ENCODE measurements around the gene TEX29.

The TEX29 gene

GRCh38 chr13:111323549-111323948, 3.1 kb downstream of the TEX29 start:
- no peak for DNase-seq

GRCh38 chr13:111323950-111324651, 3.7 kb downstream of the TEX29 start:
- no peak for DNase-seq

- DNase-seq: no peak
These were observed 4.3 kb downstream of the TEX29 start for GRCh38 chr13:111324736-111325135.

GRCh38 chr13:111325146-111325890, 4.9 kb downstream of the TEX29 start:
- DNase-seq: no peak

- no peak for DNase-seq
These were observed 5.6 kb downstream of the TEX29 start for GRCh38 chr13:111325941-111326620.

- DNase-seq: no peak
These were observed 6.2 kb downstream of the TEX29 start for GRCh38 chr13:111326621-111326965.

GRCh38 chr13:111326981-111327642, 6.7 kb downstream of the TEX29 start:
- DNase-seq: no peak

GRCh38 chr13:111327730-111328573, 7.5 kb downstream of the TEX29 start:
- DNase-seq: no peak

- no peak for DNase-seq
These were observed 8.3 kb downstream of the TEX29 start for GRCh38 chr13:111328574-111329410.

GRCh38 chr13:111329641-111330040, 9.2 kb downstream of the TEX29 start:
- no peak for DNase-seq

GRCh38 chr13:111330066-111330610, 9.7 kb downstream of the TEX29 start:
- DNase-seq: no peak

GRCh38 chr13:111335298-111335697, 14.9 kb downstream of the TEX29 start:
- no peak for DNase-seq

- no peak for DNase-seq
These were observed 16.2 kb downstream of the TEX29 start for GRCh38 chr13:111336666-111337065.

GRCh38 chr13:111337206-111337605, 16.8 kb downstream of the TEX29 start:
- DNase-seq: no peak

- DNase-seq: no peak
These were observed 17.3 kb downstream of the TEX29 start for GRCh38 chr13:111337741-111338140.

GRCh38 chr13:111338841-111339240, 18.4 kb downstream of the TEX29 start:
- no peak for DNase-seq

GRCh38 chr13:111339366-111340143, 19.1 kb downstream of the TEX29 start:
- no peak for DNase-seq

- DNase-seq: no peak
These were observed 21.4 kb downstream of the TEX29 start for GRCh38 chr13:111341886-111342285.

- no peak for DNase-seq
These were observed 22.3 kb downstream of the TEX29 start for GRCh38 chr13:111342721-111343120.

- no peak for DNase-seq
These were observed 22.9 kb downstream of the TEX29 start for GRCh38 chr13:111343186-111343805.

Data from hippocampal formation (tissue), 2 donors.